ENCODE data around the gene GPD1.

DNA sequence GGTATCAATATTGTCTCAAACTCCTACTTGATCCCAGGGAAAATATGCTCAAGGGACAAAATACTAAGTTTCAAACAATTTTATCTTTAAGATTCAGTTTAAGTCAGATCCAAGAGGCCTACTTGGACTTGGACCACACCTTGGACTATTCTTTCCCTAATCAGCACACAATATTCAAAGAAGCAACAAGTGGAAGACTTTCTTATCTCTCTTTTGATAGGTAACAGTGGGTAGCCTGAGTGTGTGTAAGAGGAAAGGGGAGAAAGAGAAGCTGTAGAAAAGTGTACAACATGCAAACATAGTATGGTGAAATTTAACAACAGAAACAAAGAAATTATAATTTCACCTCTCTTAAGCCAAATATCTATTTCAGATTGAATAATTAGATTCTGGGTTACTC, 56.8 kb downstream of the GPD1 start:
- no peak for TF ChIP-seq POLR2A (IDR thresholded peaks at IDR 0.05)
- TF ChIP-seq, protein P1, sequence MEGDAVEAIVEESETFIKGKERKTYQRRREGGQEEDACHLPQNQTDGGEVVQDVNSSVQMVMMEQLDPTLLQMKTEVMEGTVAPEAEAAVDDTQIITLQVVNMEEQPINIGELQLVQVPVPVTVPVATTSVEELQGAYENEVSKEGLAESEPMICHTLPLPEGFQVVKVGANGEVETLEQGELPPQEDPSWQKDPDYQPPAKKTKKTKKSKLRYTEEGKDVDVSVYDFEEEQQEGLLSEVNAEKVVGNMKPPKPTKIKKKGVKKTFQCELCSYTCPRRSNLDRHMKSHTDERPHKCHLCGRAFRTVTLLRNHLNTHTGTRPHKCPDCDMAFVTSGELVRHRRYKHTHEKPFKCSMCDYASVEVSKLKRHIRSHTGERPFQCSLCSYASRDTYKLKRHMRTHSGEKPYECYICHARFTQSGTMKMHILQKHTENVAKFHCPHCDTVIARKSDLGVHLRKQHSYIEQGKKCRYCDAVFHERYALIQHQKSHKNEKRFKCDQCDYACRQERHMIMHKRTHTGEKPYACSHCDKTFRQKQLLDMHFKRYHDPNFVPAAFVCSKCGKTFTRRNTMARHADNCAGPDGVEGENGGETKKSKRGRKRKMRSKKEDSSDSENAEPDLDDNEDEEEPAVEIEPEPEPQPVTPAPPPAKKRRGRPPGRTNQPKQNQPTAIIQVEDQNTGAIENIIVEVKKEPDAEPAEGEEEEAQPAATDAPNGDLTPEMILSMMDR (IDR thresholded peaks at IDR 0.05) = no peak
